Measurements from ENCODE around the gene TRAT1. TPM values are rescaled to one million over a fixed set of nuclear protein-coding genes. Genes with fewer than 3 reads are reported as not detected.

Gene TRAT1, protein sequence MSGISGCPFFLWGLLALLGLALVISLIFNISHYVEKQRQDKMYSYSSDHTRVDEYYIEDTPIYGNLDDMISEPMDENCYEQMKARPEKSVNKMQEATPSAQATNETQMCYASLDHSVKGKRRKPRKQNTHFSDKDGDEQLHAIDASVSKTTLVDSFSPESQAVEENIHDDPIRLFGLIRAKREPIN
- total RNA-seq = 1 to 10 TPM in 2 of 4 donors, not detected in 2; 2.3 to 3.3 TPM

DNA sequence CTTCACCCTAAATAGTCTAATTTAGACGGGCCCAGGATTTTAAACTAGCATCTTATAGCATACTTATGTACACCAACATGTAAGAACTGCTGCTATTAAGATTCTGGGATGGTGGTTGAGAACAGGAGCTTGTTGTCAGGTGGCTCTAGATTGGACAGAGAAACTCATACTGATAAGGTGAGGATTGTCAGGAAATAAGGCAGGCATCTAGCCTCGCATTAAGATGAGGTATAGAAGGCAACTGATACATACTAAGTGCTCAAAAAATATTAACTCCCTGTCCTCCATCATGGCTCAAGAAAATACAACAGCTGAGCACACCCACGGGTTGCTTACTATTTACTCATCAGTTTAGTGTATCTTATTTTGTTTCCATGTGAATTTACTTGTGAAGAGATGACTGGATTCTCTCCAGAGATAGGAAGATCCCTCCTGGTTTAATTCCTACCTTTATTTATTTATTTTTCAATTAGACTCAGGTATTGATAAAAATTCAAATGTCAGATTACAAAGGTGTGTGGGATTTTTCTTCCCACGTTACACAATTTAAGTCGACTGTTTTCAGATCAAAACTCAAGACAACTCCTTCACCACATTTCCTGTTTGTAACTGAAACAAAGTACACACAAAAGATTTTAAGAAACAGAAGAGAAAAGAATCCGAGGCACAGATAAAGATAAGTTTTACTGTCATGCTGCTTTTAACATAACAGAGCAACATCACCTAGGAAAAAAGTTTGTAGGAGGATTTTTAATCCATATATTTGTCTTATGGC lies at the start of gene TRAT1:
Gene TRAT1, plus strand, starts transcription at position 664 of the 775 bp plus-strand sequence. CDS start 142 bp downstream, outside the sequence.
- no peak for DNase-seq
- H3K27me3 ChIP-seq = no peaks in the 10 kb centered on the region
- peak in 1 of 2 donors; percentile 10 for TF ChIP-seq POLR2A (IDR thresholded peaks at IDR 0.05)
- TF ChIP-seq CTCF (IDR thresholded peaks at IDR 0.05) = no peak
- H3K27ac ChIP-seq = peak within 1 kb of the TSS; percentile 34 to 62 (median 54)
- H3K4me3 ChIP-seq = peak within 1 kb of the TSS; percentile 12 to 22 (median 16)
- H3K4me1 ChIP-seq = no peaks in the 10 kb centered on the region
- no peaks in the 10 kb centered on the region for H3K9me3 ChIP-seq
- no peaks in the 10 kb centered on the region for H3K36me3 ChIP-seq

DNA sequence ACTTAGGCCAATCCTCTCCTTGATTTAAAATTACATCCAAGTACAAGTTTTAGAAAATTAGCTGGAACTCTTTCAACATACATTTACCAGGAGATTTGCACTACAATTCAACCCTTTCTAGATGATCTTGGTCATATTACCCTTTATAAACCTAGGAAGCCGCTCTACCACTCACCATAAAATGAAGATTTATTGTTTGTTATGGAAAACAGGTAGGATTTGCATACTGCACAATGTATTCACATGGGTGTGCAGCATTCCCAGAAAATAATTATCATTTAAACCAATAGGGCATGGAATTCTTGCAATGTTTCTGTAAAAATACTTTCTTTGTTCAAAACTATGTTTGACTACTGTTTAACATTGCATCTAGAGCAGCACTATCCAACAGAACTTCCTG lies 46.9 kb upstream of the TRAT1 start:
- Histone ChIP-seq H3K36me3 (no peaks in the 10 kb centered on the region), H3K9me3 (no peaks in the 10 kb centered on the region), H3K4me3 (no peak overlapping the region), H3K27me3 (no peaks in the 10 kb centered on the region), H3K4me1 (no peaks in the 10 kb centered on the region), H3K27ac (no peak overlapping the region)
- no peak for TF ChIP-seq POLR2A (IDR thresholded peaks at IDR 0.05)
- TF ChIP-seq CTCF (IDR thresholded peaks at IDR 0.05) = no peak
- no peak for DNase-seq

GRCh38 chr3:108779496-108779895 lies 43.1 kb upstream of the TRAT1 start:
- Histone ChIP-seq H3K27ac (no peak overlapping the region), H3K9me3 (no peaks in the 10 kb centered on the region), H3K4me3 (no peak overlapping the region), H3K27me3 (no peaks in the 10 kb centered on the region), H3K4me1 (no peaks in the 10 kb centered on the region), H3K36me3 (no peaks in the 10 kb centered on the region)
- DNase-seq = no peak
- TF ChIP-seq POLR2A (IDR thresholded peaks at IDR 0.05) = no peak
- no peak for TF ChIP-seq CTCF (IDR thresholded peaks at IDR 0.05)

- Histone ChIP-seq H3K4me1 (no peaks in the 10 kb centered on the region), H3K27ac (no peak overlapping the region), H3K27me3 (no peaks in the 10 kb centered on the region), H3K4me3 (no peak overlapping the region), H3K9me3 (no peaks in the 10 kb centered on the region), H3K36me3 (no peaks in the 10 kb centered on the region)
- TF ChIP-seq POLR2A (IDR thresholded peaks at IDR 0.05) (no peak), CTCF (IDR thresholded peaks at IDR 0.05) (no peak)
- DNase-seq = peak in 1 of 3 donors; percentile 23
Measured at GRCh38 chr3:108780235-108780634, 42.4 kb upstream of the TRAT1 start.

GRCh38 chr3:108791473-108791872 lies 31.1 kb upstream of the TRAT1 start:
- Histone ChIP-seq H3K27ac (no peak overlapping the region), H3K4me3 (no peak overlapping the region), H3K36me3 (no peaks in the 10 kb centered on the region), H3K27me3 (no peaks in the 10 kb centered on the region), H3K9me3 (no peaks in the 10 kb centered on the region), H3K4me1 (no peaks in the 10 kb centered on the region)
- TF ChIP-seq CTCF (IDR thresholded peaks at IDR 0.05) = no peak
- TF ChIP-seq POLR2A (IDR thresholded peaks at IDR 0.05) = no peak
- DNase-seq = no peak

Data from Peyer's patch (tissue), 4 donors.